GM18502 (cell line): Measurements from ENCODE around the gene FHL5.
"Not testable (repeated sequence)": the region's sequence is repeated elsewhere in the genome, so short reads cannot be mapped to it uniquely, and the experiment has no call there.

ENCODE experiments used
- ATAC-seq: cut with Tn5 transposase; IDR thresholded peaks from one replicate; pipeline ENCODE4 v1.9.1; 2021; ENCODE audit warnings: mild to moderate bottlenecking; ENCODE audit not compliant: unreplicated experiment, poor library complexity

The FHL5 gene

DNA sequence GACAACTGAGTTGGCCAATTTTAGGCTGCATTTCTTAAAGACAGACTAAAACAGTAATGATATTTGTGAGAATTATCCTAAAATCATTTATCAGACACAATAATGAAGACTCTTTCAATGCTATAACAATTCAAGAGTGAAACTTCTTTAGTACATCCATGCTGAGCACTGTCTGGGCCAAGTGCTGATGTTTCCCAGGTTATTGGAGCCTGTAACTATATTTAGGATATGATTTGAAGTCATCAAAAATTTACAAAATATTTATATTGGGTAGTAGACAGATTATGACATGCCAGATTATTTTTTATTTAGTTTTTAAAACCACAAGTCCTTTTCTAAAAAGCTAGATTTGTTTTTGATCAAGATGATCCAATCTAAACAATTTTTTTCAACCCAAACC, 45.1 kb downstream of the FHL5 start:
- no peak for ATAC-seq

DNA sequence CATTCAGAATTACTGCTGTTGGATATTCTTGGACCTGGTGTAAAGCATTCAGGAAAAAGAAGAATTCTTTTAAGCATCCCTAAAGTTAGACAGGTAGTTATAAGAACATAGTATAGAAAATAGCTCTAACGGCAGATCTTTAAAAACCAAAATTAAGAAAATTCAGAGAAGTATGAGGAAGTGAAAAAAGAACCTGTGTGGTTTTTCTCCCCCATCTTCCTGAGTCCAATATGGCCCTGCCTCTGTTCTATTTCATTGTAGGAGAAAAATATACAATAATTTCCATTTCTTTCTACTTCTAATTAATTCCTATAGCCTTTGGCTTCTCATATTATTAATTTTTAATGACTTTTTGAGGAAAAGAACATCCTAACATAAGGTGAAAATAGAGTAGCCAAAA, 47.1 kb downstream of the FHL5 start:
- ATAC-seq: peak; percentile 51

DNA sequence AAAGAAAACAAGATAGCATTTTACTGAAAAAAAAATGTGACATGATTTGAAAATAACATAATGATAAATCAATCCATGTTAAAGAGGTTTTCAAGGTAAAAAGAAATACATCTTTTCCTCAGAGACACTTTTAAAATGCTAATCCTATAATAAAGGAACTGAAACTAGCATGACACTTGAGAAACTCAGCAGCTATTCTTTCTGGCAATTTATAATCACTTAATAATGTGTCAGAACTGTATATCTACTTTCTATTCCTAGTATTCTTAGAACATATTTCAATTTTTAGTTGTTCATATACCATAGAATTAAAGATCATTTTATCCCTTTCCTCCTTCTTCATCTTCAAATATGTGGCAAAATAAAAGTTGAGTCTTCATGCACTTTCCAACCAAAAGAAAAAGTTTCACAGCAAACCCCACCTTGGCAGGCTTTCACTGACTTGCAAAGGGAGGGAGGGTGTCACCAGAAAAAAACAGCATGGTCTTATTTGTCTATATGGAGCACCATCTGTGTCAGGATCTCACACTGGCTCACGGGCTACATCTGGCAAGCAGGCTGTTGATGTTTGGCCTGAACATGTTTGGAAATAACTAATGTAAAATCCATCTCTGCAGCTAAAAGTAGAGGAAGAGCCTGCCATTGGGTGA, 48.5 kb downstream of the FHL5 start:
- ATAC-seq: peak; percentile 76

DNA sequence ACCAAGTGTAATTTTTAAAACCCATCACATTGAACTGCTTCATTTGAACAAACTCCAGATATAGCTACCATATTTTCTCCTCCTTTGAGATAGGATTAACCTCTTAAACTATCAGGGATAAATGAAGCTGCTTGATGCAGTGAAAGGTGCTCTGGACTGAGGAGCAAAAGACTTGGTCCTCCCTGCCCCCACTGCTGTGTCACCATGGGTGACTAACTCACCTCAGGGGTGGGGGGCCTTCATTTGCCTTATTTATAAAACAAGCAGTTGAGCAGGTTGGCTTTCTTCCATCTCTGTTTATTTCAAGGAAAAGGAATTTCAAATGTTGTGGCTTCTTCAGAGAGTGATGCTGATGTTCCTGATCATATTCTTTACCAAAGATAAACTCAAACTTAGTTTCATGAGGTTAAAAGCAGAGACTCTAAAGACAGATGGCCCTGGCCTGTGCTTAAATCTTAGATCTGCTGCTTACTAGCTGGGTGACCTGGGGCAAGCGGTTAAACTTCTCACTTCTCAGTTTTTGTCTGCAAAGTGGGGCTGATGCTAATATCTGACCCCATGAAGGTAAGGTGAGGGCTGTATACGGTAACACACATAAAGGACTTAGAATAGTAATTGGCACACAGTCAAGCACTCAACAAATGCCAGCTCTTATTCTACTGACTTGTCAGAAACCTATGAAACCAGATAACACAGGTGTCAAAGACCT, 50.5 kb downstream of the FHL5 start:
- peak; percentile 39 for ATAC-seq

DNA sequence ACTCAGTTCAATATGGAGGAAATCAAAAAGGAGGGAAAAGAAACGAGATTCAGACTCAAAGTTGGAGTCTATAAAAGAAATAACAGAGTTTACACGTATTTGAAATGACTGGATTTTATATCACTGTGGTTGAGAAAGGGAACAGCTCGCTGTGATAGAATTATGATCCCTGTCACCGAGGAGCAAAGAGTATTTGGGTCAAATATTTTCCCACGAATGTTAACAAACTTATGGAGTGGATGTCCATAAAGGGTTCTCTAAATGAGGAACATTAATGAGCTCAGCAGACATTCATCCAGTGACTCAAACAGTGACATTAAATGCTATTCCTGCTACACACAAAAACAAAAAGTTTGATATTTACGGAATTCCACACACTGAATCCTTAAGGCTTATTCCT, 57.9 kb downstream of the FHL5 start:
- no peak for ATAC-seq

DNA sequence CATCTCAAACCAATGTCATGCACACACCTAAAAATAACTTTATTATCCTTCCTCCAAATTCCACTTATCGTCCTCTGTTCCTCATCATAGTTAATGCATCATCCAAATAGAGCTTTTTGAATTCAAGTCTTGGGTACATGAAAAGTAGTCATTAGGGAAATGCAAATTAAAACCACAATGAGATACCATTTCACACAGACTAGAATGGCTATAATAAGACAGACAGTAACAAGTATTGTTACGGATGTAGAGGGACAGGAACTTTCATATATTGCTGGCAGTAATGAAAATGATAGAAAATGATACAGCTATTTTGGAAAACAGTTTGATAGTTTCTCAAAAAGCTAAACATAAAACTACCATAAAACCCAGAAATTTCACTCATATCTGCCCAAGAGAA, 59.1 kb downstream of the FHL5 start:
- no peak for ATAC-seq

DNA sequence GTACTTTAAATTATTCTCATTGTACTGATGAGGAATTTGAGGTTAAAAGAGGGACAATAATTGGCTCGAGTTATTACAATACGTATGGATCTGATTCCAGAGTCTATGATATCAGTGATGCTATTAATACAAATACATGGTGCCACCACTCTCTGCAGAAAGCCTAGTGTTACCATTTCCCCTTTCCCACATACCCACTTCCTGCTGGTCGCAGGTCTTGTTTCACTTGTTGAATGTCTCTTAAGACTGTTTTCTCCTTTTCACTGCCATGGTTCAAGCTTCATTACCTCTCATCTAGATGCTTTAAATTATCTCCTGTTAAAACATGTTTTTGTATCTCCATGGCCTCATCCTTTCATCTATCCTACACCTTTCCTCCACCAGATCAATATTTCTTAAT, 62.0 kb downstream of the FHL5 start:
- ATAC-seq: peak; percentile 46

DNA sequence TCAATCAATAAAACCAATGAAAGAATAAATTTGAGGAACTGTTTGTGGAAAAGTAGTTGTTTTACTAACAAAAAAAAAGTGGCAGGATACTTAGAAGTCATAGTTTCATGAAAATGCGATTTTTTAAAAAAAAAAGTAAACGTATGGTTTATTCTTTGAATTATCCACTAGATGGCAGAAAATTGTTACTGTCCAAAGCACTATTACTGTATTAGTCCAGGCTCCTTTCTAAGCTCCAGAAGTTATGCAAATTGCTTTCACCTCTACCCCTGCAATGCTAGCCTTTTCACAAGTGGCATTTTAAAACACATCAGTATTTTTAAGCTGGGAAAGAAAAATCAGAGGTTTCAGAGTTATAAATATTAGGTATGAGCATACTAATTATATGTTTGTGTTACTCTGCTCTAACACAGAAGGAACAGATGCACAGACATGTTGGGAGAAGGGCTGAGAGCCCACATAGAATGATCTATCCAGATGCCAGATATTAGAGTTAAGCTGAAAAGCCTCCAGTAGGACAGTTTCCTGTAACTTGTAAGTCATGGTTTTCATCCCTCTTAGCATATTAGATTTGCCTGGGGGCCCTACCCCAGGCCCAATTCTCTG, 63.9 kb downstream of the FHL5 start:
- ATAC-seq: peak; percentile 95

DNA sequence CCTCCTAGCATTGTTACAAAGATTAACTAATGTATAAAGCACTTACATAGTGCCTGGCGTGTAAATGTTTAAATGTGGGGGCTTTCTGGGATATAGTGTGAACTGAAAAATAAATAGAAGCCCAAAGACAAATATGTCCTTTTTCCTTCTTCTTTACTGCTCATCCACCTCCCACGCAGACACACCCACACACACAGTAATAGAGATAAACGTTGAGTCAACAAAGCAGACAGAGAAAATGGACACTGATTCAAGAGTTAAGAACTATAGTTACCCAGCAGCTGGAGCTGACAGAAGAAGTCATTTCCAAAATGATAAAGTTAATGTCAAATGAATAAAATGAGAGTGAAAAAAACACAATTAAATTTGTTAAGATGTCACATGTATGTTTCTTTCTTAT, 68.3 kb downstream of the FHL5 start:
- ATAC-seq: no peak

DNA sequence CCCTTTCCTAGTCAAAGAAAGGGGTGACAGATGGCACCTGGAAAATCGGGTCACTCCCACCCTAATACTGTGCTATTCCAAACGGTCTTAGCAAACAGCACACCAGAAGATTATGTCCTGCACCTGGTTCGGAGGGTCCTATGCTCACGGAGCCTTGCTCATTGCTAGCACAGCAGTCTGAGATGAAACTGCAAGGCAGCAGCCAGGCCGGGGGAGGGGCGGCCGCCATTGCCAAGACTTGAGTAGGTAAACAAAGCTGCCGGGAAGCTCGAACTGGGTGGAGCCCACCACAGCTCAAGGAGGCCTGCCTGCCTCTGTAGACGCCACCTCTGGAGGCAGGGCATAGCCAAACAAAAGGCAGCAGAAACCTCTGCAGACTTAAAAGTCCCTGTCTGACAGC, 75.1 kb downstream of the FHL5 start:
- ATAC-seq: not testable (repeated sequence)

DNA sequence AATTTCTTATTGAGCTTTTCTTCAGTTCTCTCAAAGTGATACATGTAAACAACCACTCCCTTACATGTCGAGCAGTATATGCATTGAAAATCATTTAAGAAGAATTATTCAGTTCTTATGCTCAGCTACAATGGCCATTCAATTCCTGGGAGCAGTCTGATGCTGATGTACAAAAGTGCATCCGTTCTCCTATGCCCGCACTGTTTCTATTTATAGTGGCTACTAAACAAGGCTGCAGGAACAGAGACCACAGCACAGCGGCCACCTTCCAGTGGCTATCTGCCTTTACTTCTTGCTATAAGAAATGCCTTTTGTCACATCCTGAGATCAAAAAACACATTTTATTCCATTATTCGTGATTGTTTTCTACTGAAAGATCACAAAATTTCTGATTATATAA, 82.2 kb downstream of the FHL5 start:
- no peak for ATAC-seq

DNA sequence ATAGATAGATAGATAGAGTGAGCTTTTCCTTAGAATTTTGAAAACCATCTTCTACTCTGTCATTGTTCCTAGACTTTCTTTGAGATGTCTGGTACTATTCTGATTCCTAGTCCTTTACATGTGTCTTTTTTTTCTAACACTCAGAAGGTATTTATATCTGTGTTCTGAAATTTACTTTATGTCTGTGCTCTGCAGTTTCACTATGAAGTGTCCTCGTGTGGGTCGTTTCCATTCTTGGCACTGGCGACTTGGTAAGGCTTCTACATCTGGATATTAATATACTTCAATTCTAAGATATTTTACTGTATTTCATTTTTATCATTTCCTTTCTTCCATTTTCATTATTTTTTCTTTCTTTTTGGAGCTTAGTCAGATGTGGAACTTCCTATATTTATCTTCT, 87.0 kb downstream of the FHL5 start:
- peak; percentile 72 for ATAC-seq

DNA sequence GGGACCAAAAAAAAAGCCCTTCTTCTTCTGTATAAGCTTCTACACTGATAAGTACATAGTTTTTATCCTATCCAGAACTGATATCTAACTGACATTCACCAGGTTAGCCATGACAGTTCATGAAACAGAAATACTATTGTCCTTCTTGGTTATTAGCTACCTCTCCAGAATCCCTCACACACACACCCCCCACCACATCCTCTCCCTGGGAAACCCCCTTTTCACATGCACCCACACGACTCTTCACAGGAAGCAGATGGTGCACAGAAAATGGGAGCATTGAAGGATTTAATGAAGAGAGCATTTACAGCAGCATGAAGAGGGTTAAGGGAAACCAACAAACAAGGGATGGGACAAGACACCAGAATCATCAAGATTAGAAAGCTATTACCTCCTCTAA, 88.9 kb downstream of the FHL5 start:
- peak; percentile 83 for ATAC-seq

DNA sequence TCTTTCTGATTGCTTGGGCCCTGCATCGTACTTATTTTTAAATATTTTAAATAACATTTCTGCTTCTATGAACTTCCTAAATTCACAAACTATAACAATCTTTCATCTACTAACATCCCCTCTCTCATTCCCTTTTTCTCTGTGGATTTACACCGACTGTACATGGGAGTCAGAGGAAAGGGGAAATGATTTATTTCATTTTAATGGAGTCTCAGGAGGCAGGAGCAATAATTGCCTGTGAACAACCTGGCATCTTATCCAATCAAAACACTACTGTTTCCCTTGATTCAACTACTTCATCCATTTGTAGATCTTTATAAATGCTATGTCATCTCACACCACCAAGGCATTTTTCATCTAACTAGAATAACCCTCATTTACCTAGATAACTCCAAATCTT, 89.6 kb downstream of the FHL5 start:
- ATAC-seq: no peak

DNA sequence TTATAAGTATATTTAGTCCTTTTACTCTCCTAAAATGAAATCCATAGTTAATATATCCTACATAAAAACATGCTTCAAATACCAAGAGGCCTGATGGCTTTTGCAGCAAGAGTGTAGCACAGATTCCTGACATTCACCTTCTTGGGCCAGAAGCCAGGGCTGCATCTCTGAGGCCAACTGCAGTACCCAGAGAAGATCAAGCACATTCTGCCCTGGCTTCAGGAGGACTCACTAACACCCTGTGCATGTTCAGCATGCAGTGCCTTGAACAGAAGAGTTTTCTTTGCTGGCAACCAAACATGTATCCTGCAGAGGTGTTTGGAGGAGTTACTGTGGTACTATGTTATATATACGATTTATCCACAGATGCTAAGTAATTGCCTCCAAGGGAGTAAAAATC, 90.3 kb downstream of the FHL5 start:
- ATAC-seq: no peak

DNA sequence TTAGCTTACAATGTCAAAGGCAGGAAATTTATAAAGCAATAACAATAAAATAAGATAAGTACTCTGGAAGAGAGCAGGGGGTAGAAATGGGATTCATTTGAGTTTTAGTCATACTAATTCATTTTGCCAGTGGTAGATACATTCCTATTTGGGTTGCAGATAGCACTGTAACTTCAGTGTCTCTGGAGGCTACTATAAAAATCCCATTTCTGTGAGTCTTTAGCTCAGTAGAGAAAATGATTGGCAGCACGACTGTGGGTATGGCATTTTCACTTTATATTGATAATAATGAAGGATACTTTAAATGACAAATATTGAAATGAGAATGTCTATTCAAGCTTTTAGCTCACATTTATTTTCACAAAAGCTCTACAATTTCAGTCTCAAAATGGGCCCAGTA, 93.6 kb downstream of the FHL5 start:
- no peak for ATAC-seq

DNA sequence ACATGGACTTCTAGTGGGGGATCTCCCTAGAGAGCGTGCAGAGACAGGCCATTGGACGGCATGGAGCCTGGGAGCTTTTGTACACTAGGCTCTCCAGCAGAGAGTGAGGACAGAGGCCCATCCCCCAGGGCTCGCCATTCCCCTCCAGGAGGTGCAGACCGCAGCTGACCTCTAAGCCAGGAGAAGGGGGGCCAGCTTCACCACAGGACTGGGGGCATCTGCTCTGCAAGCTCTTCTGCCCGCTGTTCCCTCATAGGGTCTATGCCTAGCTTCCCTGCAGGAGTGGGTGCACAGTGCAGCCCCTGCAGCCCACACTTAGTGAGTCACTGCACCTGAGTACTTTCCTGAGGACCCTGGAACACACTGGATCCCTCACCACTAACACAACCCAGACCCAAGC, 94.4 kb downstream of the FHL5 start:
- no peak for ATAC-seq

DNA sequence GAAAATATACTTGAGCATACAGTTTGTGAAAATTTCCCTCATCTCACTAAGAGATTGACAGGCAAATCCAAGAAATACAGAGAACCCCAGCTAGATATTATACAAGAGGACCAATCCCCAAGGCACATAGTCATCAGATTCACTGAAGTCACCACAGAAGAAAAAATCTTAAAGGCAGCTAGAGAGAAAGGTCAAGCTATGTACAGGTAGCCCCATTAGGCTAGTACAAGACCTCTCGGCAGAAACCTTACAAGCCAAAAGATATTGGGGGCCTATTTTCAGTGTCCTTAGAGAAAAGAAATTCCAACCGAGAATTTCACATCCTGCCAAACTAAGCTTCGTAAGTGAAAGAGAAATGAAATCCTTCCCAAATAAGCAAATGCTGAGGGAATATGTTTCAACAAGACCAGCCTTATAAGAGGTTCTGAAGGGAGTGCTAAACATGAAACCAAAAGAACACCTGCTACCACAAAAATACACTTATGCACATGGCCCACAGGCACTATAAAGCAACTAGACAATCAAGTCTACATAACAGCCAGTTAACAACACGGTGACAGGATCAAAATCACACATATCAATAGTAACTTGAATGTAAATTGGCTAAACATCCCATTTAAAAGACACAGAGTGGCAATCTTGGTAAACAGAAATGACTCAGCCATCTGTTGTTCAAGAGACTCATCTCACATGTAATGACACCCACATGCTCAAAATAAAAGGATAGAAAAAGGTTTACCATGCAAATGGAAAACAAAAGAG, 96.3 kb downstream of the FHL5 start:
- ATAC-seq: peak; percentile 65
